Measurements from ENCODE around the gene TPP2.

The TPP2 gene

DNA sequence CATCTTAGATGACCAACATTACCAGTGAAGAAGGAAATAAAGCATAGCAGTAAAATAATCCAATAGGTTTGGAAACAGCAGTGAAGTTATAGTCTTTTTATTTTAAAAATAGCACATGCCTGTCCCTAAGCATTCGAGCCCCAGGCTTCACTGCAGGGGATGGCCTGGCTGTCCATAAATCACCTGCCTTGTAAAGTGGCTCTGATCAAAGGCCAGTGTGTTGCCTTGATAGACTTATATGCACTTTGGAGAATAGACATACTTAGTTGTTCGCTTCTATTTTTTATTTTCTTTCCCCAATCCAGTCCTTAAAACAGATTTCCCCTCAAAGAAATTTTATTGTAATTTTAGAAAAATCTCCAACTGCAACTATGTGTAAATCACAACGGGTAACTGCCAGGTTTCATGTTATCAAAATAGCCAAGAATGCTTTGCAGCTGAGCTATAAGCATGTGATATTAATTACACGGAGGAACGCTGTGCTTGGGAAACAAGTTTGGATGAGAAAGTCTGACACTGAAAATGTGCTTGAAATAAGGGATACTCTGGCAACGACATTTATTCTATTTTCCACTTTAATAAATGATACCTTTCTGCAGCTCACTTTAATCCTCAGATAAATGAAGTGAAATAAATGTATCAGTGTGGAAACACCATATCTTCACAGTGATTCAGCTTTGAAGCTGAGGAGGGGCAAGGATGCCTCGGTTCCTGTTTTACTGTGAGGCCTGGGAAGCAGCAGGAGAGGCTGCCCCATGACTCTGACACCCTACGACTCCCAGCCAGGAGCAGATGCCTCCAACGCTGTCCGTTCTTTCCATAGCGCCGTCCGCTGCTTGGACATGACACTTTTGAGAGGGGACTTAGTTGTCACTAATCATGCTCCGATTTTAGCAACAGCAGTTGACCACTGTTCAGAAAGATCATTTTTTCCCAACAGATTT lies 103.6 kb downstream of the TPP2 start:
- no peak overlapping the region for H3K4me3 ChIP-seq (replicated peaks in 1 of 2; ENCODE audit: low read depth in 2 of 2, low read length in 2 of 2)
- TF ChIP-seq, protein P1, sequence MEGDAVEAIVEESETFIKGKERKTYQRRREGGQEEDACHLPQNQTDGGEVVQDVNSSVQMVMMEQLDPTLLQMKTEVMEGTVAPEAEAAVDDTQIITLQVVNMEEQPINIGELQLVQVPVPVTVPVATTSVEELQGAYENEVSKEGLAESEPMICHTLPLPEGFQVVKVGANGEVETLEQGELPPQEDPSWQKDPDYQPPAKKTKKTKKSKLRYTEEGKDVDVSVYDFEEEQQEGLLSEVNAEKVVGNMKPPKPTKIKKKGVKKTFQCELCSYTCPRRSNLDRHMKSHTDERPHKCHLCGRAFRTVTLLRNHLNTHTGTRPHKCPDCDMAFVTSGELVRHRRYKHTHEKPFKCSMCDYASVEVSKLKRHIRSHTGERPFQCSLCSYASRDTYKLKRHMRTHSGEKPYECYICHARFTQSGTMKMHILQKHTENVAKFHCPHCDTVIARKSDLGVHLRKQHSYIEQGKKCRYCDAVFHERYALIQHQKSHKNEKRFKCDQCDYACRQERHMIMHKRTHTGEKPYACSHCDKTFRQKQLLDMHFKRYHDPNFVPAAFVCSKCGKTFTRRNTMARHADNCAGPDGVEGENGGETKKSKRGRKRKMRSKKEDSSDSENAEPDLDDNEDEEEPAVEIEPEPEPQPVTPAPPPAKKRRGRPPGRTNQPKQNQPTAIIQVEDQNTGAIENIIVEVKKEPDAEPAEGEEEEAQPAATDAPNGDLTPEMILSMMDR (IDR thresholded peaks at IDR 0.05; ENCODE audit: low read depth, low read length) = no peak
- peak in 1 of 2 donors; percentile 58 for DNase-seq (ENCODE audit: low read depth in 2 of 2)

GRCh38 chr13:102701331-102701730 lies 104.5 kb downstream of the TPP2 start:
- DNase-seq (ENCODE audit: low read depth in 2 of 2) = no peak
- TF ChIP-seq, protein P1 (IDR thresholded peaks at IDR 0.05; ENCODE audit: low read depth, low read length) = no peak
- no peak overlapping the region for H3K4me3 ChIP-seq (replicated peaks in 1 of 2; ENCODE audit: low read depth in 2 of 2, low read length in 2 of 2)

DNA sequence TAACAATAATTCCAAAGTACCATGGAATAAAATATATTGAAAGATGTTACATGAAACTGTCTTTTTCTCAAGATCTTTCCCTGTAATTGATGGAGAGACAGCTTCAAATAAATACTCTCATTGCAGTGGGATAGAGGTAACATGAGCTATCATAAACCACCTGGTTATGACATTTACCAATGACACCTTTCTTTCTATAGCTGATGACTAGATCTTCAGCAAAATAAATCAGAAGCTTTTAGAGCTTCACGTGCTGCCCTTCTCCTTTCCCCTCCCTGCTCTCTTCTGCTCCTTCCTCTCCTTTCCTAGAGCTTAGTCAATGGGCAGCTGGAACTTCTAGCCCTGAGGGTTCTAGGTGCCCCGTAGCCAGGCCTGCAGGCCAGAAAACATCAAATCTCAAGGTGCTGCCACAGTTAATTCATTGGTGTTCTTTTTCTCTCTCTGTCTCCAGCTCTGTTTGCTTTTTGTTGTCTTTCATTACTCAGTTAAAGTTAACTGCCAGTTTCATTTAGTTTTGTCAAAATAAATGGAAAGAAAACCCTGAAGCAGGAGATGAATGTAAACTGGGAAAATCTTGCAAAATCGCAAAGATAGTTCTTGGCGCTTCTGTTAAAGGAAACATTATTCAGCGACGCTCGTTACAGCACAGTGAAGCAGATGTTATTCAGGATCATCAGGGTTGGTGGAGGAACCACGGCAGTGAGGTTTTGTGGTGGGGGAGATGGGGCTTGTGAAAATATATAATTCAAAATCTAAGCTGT lies 106.4 kb downstream of the TPP2 start:
- no peak for DNase-seq (ENCODE audit: low read depth in 2 of 2)
- TF ChIP-seq, protein P1 (IDR thresholded peaks at IDR 0.05; ENCODE audit: low read depth, low read length) = no peak
- no peak overlapping the region for H3K4me3 ChIP-seq (replicated peaks in 1 of 2; ENCODE audit: low read depth in 2 of 2, low read length in 2 of 2)

GRCh38 chr13:102703726-102704035 lies 106.9 kb downstream of the TPP2 start:
- TF ChIP-seq, protein P1 (IDR thresholded peaks at IDR 0.05; ENCODE audit: low read depth, low read length) = no peak
- DNase-seq (ENCODE audit: low read depth in 2 of 2) = no peak

DNA sequence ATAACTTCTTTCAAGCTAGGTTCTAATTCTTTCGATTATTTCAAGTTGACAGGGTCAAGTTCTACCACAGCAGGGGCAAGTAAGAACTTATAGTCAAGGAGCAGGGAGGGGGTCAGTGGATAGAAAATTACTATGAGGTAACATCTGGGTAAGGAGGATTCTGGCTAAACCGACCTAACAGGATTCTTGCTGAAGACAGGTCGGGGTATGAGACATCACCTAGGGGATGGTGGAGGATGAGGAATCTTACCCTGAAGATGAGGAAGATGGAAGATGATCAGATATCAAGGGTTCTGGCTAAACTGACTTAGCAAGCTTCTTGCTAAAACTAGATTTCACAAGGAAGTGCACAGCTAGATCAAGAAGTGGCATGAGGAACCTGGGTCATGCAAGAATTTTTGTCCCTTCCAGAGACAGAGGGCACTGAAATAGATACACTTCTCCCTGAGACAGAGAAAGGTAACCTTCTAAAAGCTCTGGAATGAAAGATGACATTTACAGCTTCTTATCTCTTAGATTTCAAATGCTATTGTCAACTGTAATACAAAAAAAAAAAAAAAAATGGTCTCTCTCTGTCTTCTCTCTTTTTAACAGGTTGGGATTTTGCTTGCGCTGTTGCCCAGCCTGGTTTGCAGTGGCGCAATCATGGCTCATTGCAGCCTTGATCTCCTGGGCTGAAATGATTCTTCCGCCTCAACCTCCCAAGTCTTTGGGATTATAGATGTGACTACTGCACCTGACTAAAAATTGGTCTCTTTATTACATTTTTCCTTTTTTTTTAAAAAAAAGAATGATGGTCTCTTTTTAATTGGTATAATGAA lies 107.7 kb downstream of the TPP2 start:
- no peak for DNase-seq (ENCODE audit: low read depth in 2 of 2)
- TF ChIP-seq, protein P1 (IDR thresholded peaks at IDR 0.05; ENCODE audit: low read depth, low read length) = no peak

More at GRCh38 chr13:102703726-102704035, 106.9 kb downstream of the TPP2 start:
- H3K4me3 ChIP-seq (replicated peaks in 1 of 2; ENCODE audit: low read depth in 2 of 2, low read length in 2 of 2) = no peak overlapping the region

DNA sequence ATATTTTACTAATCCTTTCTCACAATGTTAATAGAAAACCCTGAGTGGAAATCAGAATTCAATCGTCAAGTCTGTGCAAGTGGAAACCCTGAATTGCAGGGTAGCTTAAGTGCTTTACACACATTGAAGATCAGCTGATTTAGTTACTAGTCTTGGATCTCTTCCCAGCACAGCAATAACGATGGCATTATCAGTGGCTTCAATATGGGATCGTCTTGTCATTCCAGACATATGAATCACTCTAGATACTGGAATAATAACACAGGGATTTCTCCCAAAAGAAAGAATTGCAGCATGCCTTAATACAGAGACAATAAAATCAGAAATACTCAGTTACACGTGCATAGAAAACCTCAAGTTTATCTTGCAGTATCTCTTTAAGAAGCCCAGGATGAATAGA lies 110.7 kb downstream of the TPP2 start:
- H3K4me3 ChIP-seq (replicated peaks in 1 of 2; ENCODE audit: low read depth in 2 of 2, low read length in 2 of 2) = no peak overlapping the region
- DNase-seq (ENCODE audit: low read depth in 2 of 2) = peak; percentile 68 to 91
- TF ChIP-seq, protein P1 (IDR thresholded peaks at IDR 0.05; ENCODE audit: low read depth, low read length) = no peak

More for the DNA sequence above, 107.7 kb downstream of the TPP2 start:
- H3K4me3 ChIP-seq (replicated peaks in 1 of 2; ENCODE audit: low read depth in 2 of 2, low read length in 2 of 2) = no peak overlapping the region

All from cardiac fibroblast (primary cell).